NCI-H1092 (cell line): ENCODE results near the gene RAB22A.
"Not testable (repeated sequence)": the region's sequence is repeated elsewhere in the genome, so short reads cannot be mapped to it uniquely, and the experiment has no call there.

Source experiments
- DNase-seq: peaks from one replicate; lab custom pipeline; 2025; lab: John Stamatoyannopoulos, UW

Gene RAB22A

DNA sequence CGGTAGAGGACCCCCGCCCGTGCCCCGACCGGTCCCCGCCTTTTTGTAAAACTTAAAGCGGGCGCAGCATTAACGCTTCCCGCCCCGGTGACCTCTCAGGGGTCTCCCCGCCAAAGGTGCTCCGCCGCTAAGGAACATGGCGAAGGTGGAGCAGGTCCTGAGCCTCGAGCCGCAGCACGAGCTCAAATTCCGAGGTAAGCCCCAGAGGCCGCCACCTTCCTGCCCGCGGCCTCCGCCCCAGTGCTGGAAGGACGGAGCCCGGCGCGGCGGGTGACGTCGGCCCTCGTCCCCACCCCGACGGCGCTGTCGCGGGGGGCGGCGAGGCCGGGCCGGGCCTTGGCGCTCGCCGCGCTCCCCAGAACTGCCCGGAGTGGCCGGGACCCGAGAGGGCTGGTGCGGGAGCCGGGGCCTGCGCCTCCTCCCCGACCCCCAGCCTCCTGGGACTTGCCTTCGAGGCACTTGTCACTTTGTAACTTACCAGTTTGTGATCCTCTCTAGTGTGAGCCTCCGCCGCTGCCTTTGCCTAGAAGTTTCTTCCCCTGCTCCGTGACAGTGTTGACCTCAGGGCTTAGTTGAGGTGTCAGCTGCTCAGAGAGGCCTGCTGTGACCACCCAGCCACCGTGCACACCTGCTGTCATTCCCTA lies 79.9 kb downstream of the RAB22A start:
- DNase-seq, result peak; percentile 2

DNA sequence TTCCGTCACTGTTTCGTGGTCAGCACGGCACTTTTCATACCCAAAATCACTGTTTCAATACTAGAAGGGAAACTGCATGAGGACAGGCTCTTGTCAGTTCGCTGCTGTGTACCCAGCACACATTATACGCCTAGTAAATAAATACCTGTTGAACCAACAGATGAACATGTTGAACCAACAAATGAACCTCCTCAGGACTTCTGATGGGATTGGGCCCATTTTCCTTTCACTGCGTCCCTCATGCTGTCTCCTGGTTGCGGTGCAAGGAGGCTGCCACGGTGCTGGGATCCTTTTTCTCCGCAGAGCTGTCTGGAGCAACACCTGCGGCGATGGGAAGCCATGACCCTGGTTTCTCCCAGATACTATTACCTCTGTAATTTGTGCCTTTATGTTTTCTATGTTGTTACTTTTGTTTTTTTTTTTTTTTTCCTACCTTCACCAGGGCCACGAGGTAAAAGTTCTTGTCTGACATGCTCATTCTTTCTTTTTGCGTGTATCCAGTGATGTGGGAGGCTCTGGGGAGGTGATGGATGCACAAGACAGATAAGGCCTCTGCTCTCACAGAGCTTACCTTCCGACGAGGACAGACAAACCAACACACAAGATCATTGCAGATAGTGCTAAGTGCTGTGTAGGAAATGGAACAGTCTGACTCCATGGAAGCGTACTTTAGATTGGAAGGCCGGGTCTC lies 80.6 kb downstream of the RAB22A start:
- no peak for DNase-seq

DNA sequence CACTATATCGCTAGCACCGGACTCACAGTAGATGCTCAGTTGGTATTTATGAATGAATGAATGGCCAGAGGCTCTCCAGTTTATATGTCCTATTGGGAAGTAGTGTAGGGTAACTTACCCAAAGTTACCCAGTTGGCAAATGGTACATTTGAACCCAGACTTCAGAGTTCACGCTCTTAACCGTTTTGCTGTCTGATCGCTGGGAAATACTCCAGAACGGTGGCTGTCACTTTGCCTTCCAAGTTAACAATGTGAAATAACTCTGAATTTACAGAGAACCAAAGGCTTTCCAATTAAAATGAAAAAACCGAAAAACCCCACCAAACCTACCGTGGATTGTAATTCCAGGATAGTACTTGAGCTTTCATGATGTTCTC lies 81.1 kb downstream of the RAB22A start:
- DNase-seq, result no peak

DNA sequence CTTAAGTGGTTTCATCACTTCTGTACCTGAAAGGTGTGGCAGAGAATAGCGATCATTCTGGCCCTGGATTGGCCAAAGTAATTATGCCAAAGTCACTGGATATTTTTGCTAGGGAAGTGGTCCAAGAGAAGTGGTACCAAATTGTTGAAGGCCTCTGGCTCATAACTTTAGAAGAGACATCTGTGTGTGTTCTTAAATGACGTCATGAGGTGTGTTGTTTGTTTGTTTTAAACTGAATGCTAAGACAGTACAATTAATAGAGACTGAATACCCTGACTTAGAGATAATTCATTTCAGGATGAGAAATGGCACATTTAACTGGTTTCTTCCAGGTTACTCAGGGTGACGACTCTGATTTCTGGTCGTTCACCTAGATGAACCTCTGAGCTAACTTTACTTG lies 82.8 kb downstream of the RAB22A start:
- no peak for DNase-seq

DNA sequence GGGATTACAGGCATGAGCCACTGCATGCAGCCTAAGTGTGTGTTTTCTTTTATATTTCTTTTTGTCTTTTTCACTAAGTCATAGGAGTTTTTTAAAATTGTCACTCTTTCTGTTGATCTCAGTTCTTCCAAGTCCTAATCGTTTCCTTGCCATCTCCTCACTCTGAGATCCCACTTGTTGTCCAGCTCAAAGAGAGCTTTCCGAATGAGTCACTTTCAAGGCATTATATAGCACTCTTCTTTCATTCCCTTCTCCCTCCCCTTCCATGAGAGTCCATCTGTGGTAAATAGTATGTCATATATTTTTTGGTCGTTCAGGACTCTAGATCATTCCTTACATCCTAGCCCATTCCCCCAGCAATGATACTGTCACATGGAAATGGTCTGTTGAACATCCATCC lies 83.8 kb downstream of the RAB22A start:
- no peak for DNase-seq

DNA sequence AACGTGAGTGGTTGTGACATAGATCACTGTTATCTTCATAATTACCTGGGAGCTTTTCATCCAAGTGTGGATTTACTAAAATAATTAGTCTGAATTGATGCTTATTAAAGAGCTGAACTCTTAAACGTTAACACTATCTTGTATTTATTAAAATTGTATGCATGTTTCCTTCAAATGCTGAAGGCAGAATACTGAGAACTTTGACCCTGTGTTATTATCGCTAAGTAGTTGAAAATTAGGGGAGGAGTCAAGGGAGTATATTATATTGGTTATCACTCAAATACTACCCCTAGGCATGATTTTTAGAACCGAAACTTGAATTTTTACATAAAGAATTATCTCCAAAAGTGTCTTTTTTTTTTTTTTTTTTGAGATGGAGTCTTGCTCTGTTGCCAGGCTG lies 85.3 kb downstream of the RAB22A start:
- no peak for DNase-seq

DNA sequence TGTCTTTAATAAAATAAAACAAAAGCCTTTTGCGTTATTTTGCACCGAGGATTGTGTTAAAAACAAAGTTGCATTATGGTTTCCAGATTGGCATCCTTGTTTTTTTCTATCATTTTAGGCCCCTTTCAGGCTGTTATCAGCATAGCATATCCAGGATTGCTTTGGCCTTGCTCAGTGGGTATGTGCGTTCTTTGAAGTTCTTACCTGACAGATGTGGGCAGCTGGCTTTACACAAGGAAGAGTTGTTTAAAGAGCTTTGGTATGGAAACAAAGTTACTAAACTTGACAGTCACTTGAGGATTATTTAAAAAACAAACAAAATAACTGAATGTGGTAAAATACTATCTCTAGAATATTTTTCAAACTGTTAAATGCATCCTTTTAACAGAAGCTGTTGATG lies 86.1 kb downstream of the RAB22A start:
- DNase-seq, result no peak

DNA sequence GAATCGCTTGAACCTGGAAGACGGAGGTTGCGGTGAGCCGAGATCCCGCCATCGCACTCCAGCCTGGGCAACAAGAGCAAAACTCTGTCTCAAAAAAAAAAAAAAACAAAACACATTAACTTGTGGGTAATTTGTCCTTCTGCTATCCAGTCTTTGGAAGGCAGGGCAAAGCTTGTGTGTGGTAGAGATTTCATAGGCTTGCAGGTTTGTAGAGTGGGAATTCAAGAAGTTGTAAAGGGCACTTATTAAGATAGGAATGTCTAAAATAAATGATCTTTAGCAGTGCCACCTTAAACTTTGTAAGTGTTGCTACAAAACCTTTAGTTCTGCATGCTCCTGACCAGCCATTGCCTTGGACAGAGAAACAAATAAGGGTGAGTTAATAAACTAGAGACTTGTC lies 87.9 kb downstream of the RAB22A start:
- DNase-seq, result no peak

DNA sequence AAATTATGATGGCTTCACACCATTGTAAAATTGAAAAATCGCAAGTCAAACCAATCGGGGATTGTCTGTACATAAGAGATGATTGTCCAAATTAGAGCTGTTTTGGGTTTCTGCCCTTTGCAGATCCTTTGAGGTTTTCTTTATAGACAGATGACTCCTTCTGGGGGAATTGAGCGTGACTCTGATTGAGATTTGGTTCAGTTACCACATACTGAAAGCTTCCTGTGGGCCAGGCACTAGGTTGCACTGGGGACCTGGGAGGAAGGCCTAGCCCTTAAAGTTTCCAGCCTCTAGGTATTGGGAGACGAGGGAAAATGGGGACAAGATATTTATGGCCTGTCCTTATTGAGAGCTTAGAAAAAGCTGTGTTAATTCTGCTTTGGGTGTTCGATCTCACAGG lies 88.7 kb downstream of the RAB22A start:
- DNase-seq, result no peak

DNA sequence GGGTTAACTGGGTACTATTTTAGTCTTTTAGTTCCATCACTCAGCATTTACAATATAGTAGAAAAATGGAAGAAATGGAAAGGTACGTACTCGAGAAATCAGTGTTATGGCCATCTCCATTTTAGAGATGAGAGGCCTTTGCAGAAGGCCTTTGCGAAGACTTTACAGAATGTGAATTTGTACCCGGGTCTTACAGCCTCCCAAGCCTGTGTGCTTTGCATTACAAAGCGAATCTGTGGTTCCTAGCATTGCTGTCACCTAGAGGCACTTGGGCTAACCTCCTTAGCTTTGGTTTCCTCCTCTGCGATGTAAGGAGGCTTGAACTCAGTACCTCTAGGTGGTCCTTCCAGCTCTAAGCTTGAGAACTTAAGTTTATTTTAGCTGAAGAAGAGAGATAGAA lies 90.4 kb downstream of the RAB22A start:
- no peak for DNase-seq

DNA sequence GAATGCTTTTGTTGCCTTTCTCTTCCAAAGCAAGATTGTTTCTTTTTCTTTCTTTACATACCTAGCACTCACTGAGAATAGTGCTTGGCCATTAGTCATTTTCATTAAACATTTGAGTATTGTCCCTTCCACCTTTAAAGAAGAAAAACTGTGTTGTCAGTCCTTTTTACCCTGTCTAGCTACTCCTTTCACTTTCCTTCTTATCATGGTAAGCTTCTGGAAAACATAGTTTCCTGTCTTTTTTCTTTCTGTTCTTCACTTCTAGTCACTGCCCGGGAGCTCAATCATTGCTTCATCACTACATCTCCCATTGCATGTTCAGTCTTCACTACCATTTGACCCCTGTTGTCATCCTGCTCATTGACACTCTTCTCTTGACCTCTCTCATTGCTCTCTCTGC lies 91.6 kb downstream of the RAB22A start:
- DNase-seq, result no peak

DNA sequence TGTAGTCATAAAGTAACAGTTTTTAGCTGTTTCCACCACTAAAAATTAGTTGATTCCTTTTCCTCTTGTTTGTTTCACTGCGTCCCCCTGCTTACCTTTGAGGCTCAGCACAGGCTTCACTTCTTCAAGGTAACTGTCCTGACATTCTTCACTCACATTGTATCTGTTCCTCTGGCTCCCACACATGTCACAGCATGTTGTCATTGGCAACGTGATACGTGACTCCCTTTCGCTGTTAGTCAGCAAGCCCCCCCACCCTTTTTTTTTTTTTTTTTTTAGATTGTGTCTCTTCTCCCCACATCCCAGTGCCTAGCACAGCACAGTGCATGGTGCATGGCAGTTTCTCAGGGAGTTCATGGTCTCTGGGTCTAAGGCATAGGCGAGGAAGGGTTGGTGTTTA lies 92.8 kb downstream of the RAB22A start:
- DNase-seq, result no peak

DNA sequence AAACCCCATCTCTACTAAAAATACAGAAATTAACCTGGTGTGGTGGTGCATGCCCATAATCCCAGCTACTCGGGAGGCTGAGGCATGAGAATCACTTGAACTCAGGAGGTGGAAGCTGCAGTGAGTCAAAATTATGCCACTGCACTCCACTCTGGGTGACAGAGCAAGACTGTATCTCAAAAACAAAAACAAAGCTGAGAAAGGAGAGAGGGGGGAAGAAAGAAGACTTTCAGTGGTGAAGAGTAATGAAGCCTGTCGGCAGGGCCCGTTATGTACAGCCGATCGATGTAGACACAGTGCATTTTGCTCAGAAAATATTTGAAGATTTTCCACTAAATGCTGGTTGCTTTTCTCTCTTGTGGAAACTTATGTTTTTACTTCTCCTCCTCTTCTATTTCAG lies 93.3 kb downstream of the RAB22A start:
- no peak for DNase-seq

DNA sequence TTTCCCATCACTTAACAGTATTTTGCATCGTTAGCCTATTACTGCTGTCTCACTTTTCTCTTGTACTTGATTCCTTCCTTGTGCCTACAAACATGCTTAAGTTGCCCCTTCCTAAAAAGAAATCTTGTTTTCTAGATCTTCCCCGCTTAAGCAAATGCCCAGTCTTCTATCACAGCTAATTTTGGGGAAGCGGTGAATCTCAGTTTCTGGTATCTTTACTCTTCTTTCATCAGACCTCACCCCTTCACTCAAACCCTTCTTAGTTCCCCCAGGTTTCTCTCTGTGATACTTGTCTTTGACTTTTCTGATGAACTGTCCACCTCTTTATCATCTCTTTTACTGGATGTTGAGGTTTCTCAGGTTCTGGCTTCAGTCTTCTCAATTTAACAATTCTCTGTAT lies 93.8 kb downstream of the RAB22A start:
- DNase-seq, result no peak

DNA sequence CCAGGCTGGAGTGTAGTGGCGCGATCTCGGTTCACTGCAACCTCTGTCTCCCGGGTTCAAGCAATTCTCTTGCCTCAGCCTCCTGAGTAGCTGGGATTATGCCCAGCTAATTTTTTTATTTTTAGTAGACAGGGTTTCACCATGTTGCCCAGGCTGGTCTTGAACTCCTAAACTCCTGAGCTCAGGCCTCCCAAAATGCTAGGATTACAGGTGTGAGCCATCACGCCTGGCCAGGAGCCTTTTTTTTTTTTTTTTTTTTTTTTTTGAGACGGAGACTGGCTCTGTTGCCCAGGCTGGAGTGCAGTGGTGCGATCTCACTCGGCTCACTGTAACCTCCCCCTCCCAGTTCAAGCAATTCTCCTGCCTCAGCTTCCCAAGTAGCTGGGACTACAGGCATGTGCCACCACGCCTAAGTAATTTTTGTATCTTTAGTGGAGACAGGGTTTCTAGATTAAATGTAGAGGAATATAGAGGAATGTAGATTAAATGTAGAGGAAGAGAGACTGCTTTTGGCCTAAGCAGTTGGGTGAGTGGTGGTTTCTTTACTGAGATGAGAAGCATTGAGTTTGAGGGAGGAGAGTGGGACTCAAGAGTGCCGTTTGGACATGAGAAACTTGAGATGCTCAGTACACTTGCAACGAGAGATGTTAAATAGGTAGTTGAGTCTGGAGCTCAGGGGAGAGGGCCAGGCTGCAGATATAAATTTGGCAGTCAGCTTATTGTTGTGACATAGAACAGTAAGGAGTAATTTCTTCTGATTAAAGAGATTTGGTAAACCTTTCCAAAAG lies 96.2 kb downstream of the RAB22A start:
- no peak for DNase-seq

DNA sequence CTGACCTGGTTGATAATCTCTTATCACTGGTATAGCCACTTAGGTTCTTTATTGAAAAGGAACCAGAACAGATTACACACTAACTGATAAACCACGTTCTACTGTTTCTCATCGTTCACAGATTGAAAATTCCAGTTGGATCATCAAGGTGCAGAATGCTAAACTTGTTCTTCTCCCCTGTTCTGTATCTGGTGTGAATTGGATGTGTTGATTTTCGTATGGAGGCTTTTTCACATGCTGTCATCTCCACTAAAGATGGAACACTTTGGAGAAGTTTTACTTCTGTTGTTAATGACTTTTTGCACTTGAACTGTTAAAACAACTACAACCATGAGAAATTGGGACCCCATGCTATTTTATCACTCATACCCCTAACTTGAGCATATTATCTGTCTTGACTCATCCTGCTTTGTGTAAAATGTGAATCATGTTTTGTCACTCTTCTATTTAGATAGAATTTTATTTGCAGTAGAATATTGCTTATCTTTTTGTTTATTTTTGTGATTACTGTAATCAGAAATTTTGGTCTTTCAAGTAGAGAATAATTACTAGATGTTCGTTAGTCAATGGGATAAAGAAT lies 97.0 kb downstream of the RAB22A start:
- no peak for DNase-seq

DNA sequence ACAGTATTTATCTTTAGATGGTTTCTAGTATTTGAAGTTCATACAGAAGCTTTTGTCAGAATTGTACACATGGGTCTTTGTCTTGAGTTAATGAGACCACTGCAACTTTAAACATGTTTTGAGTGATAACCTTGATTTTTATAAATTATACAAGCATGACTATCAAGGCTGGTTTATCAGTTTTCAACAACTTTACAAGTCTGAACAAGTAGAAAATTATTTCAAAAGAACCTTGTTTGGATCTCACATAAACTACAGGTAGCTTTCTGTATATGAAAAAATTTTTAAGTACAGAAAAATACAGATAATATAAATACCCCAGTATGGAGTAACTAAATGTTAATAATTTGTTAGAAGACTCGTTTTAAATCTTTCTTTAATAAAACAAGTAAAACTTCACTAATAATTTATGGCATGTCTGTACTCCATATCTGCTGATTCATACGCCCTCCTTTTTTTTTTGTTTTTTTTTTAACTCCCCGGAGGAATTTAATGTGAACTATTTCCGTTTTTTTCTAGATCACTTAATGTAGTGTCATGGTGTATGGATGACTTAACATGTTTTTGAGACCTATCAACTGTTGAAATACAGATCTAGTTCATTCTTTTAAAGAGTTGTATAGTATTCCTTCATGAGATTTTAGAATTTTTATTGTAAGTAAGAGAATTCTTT lies 97.8 kb downstream of the RAB22A start:
- DNase-seq, result no peak

DNA sequence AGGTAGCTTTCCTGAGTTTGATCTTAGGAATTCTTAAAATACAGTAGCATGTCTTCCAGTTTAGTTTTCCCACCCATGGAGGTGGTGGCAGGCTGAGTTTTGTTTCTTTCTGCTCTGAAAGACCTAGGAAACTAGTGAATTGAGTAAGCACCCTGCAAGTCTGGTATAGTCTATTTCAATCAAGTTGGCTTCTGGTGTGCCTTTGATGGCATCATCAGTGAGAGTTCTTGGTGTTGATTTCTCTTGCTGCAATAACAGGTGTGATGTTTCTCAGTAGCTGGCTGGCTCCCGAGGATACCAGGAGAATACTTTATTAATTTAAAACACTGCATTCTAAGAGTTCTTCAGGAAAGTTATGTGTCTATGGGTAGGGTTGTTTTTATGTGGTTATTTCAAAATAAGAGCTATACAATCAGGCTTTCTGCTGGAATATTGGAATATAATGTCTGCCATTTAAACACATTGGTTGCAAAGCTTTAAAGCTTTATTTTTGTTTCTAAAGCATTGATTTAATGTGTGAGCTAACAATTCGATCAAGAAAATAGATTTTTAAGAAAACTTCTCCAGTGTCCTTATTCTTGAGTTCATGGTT lies 98.5 kb downstream of the RAB22A start:
- no peak for DNase-seq

DNA sequence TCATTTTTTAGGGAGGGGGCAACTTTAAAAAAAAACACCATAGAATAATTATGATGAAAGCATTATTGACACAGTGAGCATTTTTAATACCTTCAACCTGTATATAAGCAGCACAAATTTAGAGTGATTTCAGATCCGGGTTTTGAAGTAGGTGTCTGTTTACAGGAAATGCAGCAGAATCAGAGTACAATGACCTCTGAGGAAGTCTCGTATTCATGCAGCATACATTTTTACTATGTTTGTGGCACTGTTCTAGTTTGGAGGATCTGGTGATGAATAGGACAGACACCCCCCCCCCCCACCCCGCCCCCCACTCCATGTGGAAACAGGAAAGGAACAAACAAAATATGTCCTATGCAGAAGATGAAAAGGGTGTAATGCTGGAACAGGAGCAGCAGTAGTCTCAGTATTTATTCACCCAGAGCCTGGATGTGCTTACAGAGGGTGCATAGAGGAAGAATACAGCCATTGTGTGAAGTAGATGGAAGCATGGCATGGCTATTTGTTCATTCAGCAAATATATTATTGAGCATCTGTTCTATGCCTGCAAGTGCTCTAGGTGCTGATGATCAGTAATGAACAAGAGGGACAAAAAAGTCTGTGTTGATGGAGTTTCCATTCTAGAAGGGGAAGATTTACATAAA lies 99.2 kb downstream of the RAB22A start:
- no peak for DNase-seq

DNA sequence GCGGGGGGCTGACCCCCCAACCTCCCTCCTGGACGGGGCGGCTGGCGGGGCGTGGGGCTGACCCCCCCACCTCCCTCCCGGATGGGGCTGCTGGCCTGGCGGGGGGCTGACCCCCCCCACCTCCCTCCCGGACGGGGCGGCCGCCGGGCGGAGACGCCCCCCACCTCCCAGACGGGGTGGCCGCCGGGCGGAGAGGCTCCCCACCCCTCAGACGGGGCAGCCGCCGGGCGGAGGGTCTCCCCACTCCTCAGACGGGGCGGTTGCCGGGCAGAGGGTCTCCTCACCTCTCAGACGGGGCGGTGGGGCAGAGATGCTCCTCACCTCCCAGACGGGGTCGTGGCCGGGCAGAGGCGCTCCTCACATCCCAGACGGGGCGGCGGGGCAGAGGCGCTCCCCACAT lies 104.7 kb downstream of the RAB22A start:
- not testable (repeated sequence) for DNase-seq

DNA sequence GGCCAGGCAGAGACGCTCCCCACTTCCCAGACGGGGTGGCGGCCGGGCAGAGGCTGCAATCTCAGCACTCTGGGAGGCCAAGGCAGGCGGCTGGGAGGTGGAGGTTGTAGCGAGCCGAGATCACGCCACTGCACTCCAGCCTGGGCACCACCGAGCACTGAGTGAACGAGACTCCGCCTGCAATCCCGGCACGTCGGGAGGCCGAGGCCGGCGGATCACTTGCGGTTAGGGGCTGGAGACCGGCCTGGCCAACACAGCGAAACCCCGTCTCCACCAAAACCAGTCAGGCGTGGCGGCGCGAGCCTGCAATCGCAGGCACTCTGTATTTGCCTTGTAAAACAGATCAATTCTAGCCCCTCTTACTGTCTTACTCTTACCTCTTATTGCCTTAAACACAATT lies 105.3 kb downstream of the RAB22A start:
- DNase-seq, result not testable (repeated sequence)

DNA sequence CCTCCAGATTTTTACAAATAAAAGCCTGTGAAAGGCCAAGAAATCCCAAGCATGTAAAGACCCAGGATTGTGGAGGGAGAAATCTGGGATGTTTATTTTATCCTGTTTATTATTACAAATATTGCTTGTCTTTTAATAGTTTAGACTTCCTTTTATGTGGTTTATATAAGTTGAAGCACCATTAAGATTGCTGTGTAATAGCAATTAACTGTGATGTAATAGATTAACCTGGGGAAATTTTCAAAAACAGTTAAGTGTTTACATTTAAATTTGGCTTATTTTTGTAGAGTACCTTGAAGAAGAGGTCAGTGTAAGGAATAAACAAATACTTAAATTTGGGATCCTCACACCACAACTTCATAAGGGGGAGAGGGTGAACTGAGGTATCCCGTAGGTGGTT lies 106.5 kb downstream of the RAB22A start:
- DNase-seq, result no peak
